ENCODE results near the gene CBR3. TPM values are rescaled to one million over a fixed set of nuclear protein-coding genes. Genes with fewer than 3 reads are reported as not detected.
A peak's percentile ranks its signal among the peaks of the same experiment; 100 is the strongest.

The CBR3 gene
- total and polyA plus RNA-seq, 4 experiments from 2014 or later: 9.2 to 24.9 (median 12.5) TPM

GRCh38 chr21:36186506-36187399 lies 51.9 kb downstream of the CBR3 start:
- Histone ChIP-seq H3K27ac (ENCODE audit: low read depth, low read length) (no peak overlapping the region), H3K9me3 (ENCODE audit: control insufficient read depth in 1 of 2, low read length in 2 of 2) (no peaks in the 10 kb centered on the region), H3K36me3 (ENCODE audit: insufficient read depth, low read length) (peaks cover 3% of the 10 kb centered on the region), H3K27me3 (ENCODE audit: insufficient read depth, low read length) (no peaks in the 10 kb centered on the region), H3K4me1 (ENCODE audit: insufficient read depth, low read length) (no peaks in the 10 kb centered on the region), H3K4me3 (ENCODE audit: low read length in 2 of 2) (no peak overlapping the region)
- H3K27me3 Mint-ChIP-seq: no peaks in the 10 kb centered on the region
- H3K4me3 Mint-ChIP-seq: no peak overlapping the region
- H3K9me3 Mint-ChIP-seq: no peaks in the 10 kb centered on the region
- peak overlapping the region in 1 of 7 donors; percentile 57 for H3K27ac Mint-ChIP-seq
- no peak for DNase-seq
- intact Hi-C loops (cut with micrococcal nuclease): no loop called here
- POLR2A ChIA-PET (ENCODE audit: partially characterized antibody): interaction anchor here (0.6 to 2.0 kb wide), 3 partner anchors 13 to 102 kb away, joined by 3 to 5 read pairs (median 3); no protein-coding TSS in a partner anchor
- peaks cover 17 to 27% of the 10 kb centered on the region in 2 donors for H3K36me3 Mint-ChIP-seq
- peaks cover 10 to 15% (median 11%) of the 10 kb centered on the region in 4 donors for H3K4me1 Mint-ChIP-seq
- CTCF ChIA-PET (ENCODE audit: partially characterized antibody): interaction anchor here (1.0 to 1.5 kb wide), 5 partner anchors 12 to 46 kb away, joined by 3 to 6 read pairs (median 3); no protein-coding TSS in a partner anchor

- intact Hi-C loops (cut with micrococcal nuclease): no loop called here
- ChIA-PET CTCF (ENCODE audit: partially characterized antibody) (interaction anchor here (1.0 to 1.8 kb wide), 3 partner anchors 14 to 38 kb away, joined by 3 to 7 read pairs (median 5); no protein-coding TSS in a partner anchor), POLR2A (ENCODE audit: partially characterized antibody) (interaction anchor here (2.0 kb wide), 1 partner anchor 14 kb away, joined by 5 read pairs; no protein-coding TSS in a partner anchor)
- Mint-ChIP-seq H3K27ac (peak overlapping the region in 2 of 7 donors; percentile 57 to 60), H3K36me3 (peaks cover 16 to 27% of the 10 kb centered on the region in 2 donors), H3K4me3 (no peak overlapping the region), H3K9me3 (no peaks in the 10 kb centered on the region), H3K4me1 (peaks cover 10 to 15% (median 11%) of the 10 kb centered on the region in 4 donors), H3K27me3 (no peaks in the 10 kb centered on the region)
- Histone ChIP-seq H3K9me3 (ENCODE audit: control insufficient read depth in 1 of 2, low read length in 2 of 2) (no peaks in the 10 kb centered on the region), H3K4me1 (ENCODE audit: insufficient read depth, low read length) (no peaks in the 10 kb centered on the region), H3K27me3 (ENCODE audit: insufficient read depth, low read length) (no peaks in the 10 kb centered on the region), H3K36me3 (ENCODE audit: insufficient read depth, low read length) (peaks cover 3% of the 10 kb centered on the region), H3K4me3 (ENCODE audit: low read length in 2 of 2) (no peak overlapping the region), H3K27ac (ENCODE audit: low read depth, low read length) (no peak overlapping the region)
- no peak for DNase-seq
Observed at GRCh38 chr21:36188081-36188681, 53.3 kb downstream of the CBR3 start.

- no peak overlapping the region for H3K27ac ChIP-seq (ENCODE audit: low read depth, low read length)
- H3K36me3 ChIP-seq (ENCODE audit: insufficient read depth, low read length): peaks cover 3% of the 10 kb centered on the region
- H3K4me3 Mint-ChIP-seq: no peak overlapping the region
- H3K27ac Mint-ChIP-seq: no peak overlapping the region
- intact Hi-C loops (cut with micrococcal nuclease): no loop called here
- DNase-seq: no peak
- no peaks in the 10 kb centered on the region for H3K9me3 ChIP-seq (ENCODE audit: control insufficient read depth in 1 of 2, low read length in 2 of 2)
- no peak overlapping the region for H3K4me3 ChIP-seq (ENCODE audit: low read length in 2 of 2)
- no peaks in the 10 kb centered on the region for H3K27me3 Mint-ChIP-seq
- CTCF ChIA-PET (ENCODE audit: partially characterized antibody): interaction anchor here (1.0 to 1.8 kb wide), 3 partner anchors 15 to 39 kb away, joined by 3 to 5 read pairs (median 5); no protein-coding TSS in a partner anchor
- POLR2A ChIA-PET (ENCODE audit: partially characterized antibody): no interaction called here
- no peaks in the 10 kb centered on the region for H3K9me3 Mint-ChIP-seq
- no peaks in the 10 kb centered on the region for H3K27me3 ChIP-seq (ENCODE audit: insufficient read depth, low read length)
- H3K4me1 ChIP-seq (ENCODE audit: insufficient read depth, low read length): no peaks in the 10 kb centered on the region
- peaks cover 16 to 27% of the 10 kb centered on the region in 2 donors for H3K36me3 Mint-ChIP-seq
- peaks cover 10 to 15% (median 11%) of the 10 kb centered on the region in 4 donors for H3K4me1 Mint-ChIP-seq
Observed at GRCh38 chr21:36188937-36189336, 54.1 kb downstream of the CBR3 start.

GRCh38 chr21:36190736-36191135 lies 55.9 kb downstream of the CBR3 start:
- Histone ChIP-seq H3K27ac (ENCODE audit: low read depth, low read length) (no peak overlapping the region), H3K4me3 (ENCODE audit: low read length in 2 of 2) (no peak overlapping the region), H3K36me3 (ENCODE audit: insufficient read depth, low read length) (no peaks in the 10 kb centered on the region), H3K4me1 (ENCODE audit: insufficient read depth, low read length) (no peaks in the 10 kb centered on the region), H3K27me3 (ENCODE audit: insufficient read depth, low read length) (no peaks in the 10 kb centered on the region), H3K9me3 (ENCODE audit: control insufficient read depth in 1 of 2, low read length in 2 of 2) (no peaks in the 10 kb centered on the region)
- CTCF ChIA-PET (ENCODE audit: partially characterized antibody): no interaction called here
- H3K36me3 Mint-ChIP-seq: peaks cover 15 to 21% of the 10 kb centered on the region in 2 donors
- peaks cover 10 to 15% (median 11%) of the 10 kb centered on the region in 4 donors for H3K4me1 Mint-ChIP-seq
- H3K27ac Mint-ChIP-seq: peak overlapping the region in 1 of 7 donors; percentile 10
- DNase-seq: no peak
- no peaks in the 10 kb centered on the region for H3K9me3 Mint-ChIP-seq
- POLR2A ChIA-PET (ENCODE audit: partially characterized antibody): no interaction called here
- H3K27me3 Mint-ChIP-seq: no peaks in the 10 kb centered on the region
- intact Hi-C loops (cut with micrococcal nuclease): no loop called here
- H3K4me3 Mint-ChIP-seq: no peak overlapping the region

GRCh38 chr21:36193200-36193599 lies 58.3 kb downstream of the CBR3 start:
- Histone ChIP-seq H3K36me3 (ENCODE audit: insufficient read depth, low read length) (no peaks in the 10 kb centered on the region), H3K27me3 (ENCODE audit: insufficient read depth, low read length) (no peaks in the 10 kb centered on the region), H3K4me3 (ENCODE audit: low read length in 2 of 2) (no peak overlapping the region), H3K9me3 (ENCODE audit: control insufficient read depth in 1 of 2, low read length in 2 of 2) (no peaks in the 10 kb centered on the region), H3K4me1 (ENCODE audit: insufficient read depth, low read length) (no peaks in the 10 kb centered on the region), H3K27ac (ENCODE audit: low read depth, low read length) (no peak overlapping the region)
- intact Hi-C loops (cut with micrococcal nuclease): no loop called here
- H3K9me3 Mint-ChIP-seq: no peaks in the 10 kb centered on the region
- no peak for DNase-seq
- H3K4me3 Mint-ChIP-seq: no peak overlapping the region
- H3K27me3 Mint-ChIP-seq: no peaks in the 10 kb centered on the region
- peak overlapping the region in 2 of 7 donors; percentile 57 for H3K27ac Mint-ChIP-seq
- peaks cover 11 to 14% of the 10 kb centered on the region in 2 donors for H3K36me3 Mint-ChIP-seq
- CTCF ChIA-PET (ENCODE audit: partially characterized antibody): interaction anchor here (1.0 kb wide), 1 partner anchor 19 kb away, joined by 3 read pairs; no protein-coding TSS in a partner anchor
- peaks cover 5 to 12% (median 9%) of the 10 kb centered on the region in 4 donors for H3K4me1 Mint-ChIP-seq
- POLR2A ChIA-PET (ENCODE audit: partially characterized antibody): no interaction called here

GRCh38 chr21:36194024-36194423 lies 59.1 kb downstream of the CBR3 start:
- ChIA-PET CTCF (ENCODE audit: partially characterized antibody) (no interaction called here), POLR2A (ENCODE audit: partially characterized antibody) (no interaction called here)
- no peaks in the 10 kb centered on the region for H3K27me3 Mint-ChIP-seq
- H3K4me1 ChIP-seq (ENCODE audit: insufficient read depth, low read length): no peaks in the 10 kb centered on the region
- no peaks in the 10 kb centered on the region for H3K27me3 ChIP-seq (ENCODE audit: insufficient read depth, low read length)
- no peak for DNase-seq
- no peak overlapping the region for H3K27ac ChIP-seq (ENCODE audit: low read depth, low read length)
- H3K9me3 ChIP-seq (ENCODE audit: control insufficient read depth in 1 of 2, low read length in 2 of 2): no peaks in the 10 kb centered on the region
- H3K36me3 Mint-ChIP-seq: peaks cover 12 to 17% of the 10 kb centered on the region in 2 donors
- intact Hi-C loops (cut with micrococcal nuclease): no loop called here
- no peak overlapping the region for H3K4me3 Mint-ChIP-seq
- peak overlapping the region in 3 of 7 donors; percentile 4 to 78 (median 70) for H3K27ac Mint-ChIP-seq
- no peak overlapping the region for H3K4me3 ChIP-seq (ENCODE audit: low read length in 2 of 2)
- no peaks in the 10 kb centered on the region for H3K9me3 Mint-ChIP-seq
- no peaks in the 10 kb centered on the region for H3K36me3 ChIP-seq (ENCODE audit: insufficient read depth, low read length)
- peaks cover 0 to 4% (median 3%) of the 10 kb centered on the region in 4 donors for H3K4me1 Mint-ChIP-seq

GRCh38 chr21:36195613-36196012 lies 60.7 kb downstream of the CBR3 start:
- POLR2A ChIA-PET (ENCODE audit: partially characterized antibody): no interaction called here
- peaks cover 0 to 4% (median 2%) of the 10 kb centered on the region in 4 donors for H3K4me1 Mint-ChIP-seq
- Histone ChIP-seq H3K36me3 (ENCODE audit: insufficient read depth, low read length) (no peaks in the 10 kb centered on the region), H3K4me1 (ENCODE audit: insufficient read depth, low read length) (no peaks in the 10 kb centered on the region), H3K9me3 (ENCODE audit: control insufficient read depth in 1 of 2, low read length in 2 of 2) (no peaks in the 10 kb centered on the region), H3K27ac (ENCODE audit: low read depth, low read length) (no peak overlapping the region), H3K4me3 (ENCODE audit: low read length in 2 of 2) (no peak overlapping the region), H3K27me3 (ENCODE audit: insufficient read depth, low read length) (no peaks in the 10 kb centered on the region)
- no peaks in the 10 kb centered on the region for H3K27me3 Mint-ChIP-seq
- DNase-seq: no peak
- CTCF ChIA-PET (ENCODE audit: partially characterized antibody): no interaction called here
- H3K36me3 Mint-ChIP-seq: peaks cover 24 to 27% of the 10 kb centered on the region in 2 donors
- H3K9me3 Mint-ChIP-seq: no peaks in the 10 kb centered on the region
- peak overlapping the region in 1 of 7 donors; percentile 1 for H3K27ac Mint-ChIP-seq
- intact Hi-C loops (cut with micrococcal nuclease): no loop called here
- no peak overlapping the region for H3K4me3 Mint-ChIP-seq
